Chondrocyte (in vitro differentiated cells): Measurements from ENCODE around the gene RNF149. TPM values are rescaled to one million over a fixed set of nuclear protein-coding genes. Genes with fewer than 3 reads are reported as not detected.
"Not testable (repeated sequence)": the region's sequence is repeated elsewhere in the genome, so short reads cannot be mapped to it uniquely, and the experiment has no call there.

Source experiments
- DNase-seq: peaks from one replicate; pipeline ENCODE4 v3.0.0; 2021; ENCODE audit warnings: mixed read lengths, low spot score
- H3K27ac Mint-ChIP-seq: one replicate; pipeline ENCODE4 v1.8.0; 2021; ENCODE audit warnings: mild to moderate bottlenecking, moderate library complexity, mixed read lengths; ENCODE audit not compliant: unreplicated experiment
- H3K27me3 Mint-ChIP-seq: 2 replicates; pipeline ENCODE4 v1.8.0; 2021; ENCODE audit warnings: low read depth, mixed read lengths
- H3K36me3 Mint-ChIP-seq: 2 replicates; pipeline ENCODE4 v1.8.0; 2021; ENCODE audit warnings: low read depth, mixed read lengths
- H3K4me1 Mint-ChIP-seq: 2 replicates; pipeline ENCODE4 v1.8.0; 2021; ENCODE audit warnings: low read depth, mild to moderate bottlenecking, mixed read lengths
- H3K4me3 Mint-ChIP-seq: one replicate; pipeline ENCODE4 v1.8.0; 2021; ENCODE audit warnings: mild to moderate bottlenecking, moderate library complexity, mixed read lengths; ENCODE audit not compliant: unreplicated experiment
- H3K9me3 Mint-ChIP-seq: 2 replicates; pipeline ENCODE4 v1.8.0; 2021; ENCODE audit warnings: low read depth, mixed read lengths
- CTCF ChIP-seq: fragments of 200-600 bp; sonication (generic); IDR thresholded peaks from 2 replicates; pipeline ENCODE4 v1.5.0; 2021; ENCODE audit warnings: antibody characterized with exemption, mild to moderate bottlenecking, moderate library complexity
- total RNA-seq: library from RNA; stranded (reverse); gene quantifications from 3 replicates; pipeline ENCODE4 v1.2.1, GENCODE V29; 2021

RNF149 gene
- total RNA-seq, 1 donor from 2014 or later, result 26.2 TPM

DNA sequence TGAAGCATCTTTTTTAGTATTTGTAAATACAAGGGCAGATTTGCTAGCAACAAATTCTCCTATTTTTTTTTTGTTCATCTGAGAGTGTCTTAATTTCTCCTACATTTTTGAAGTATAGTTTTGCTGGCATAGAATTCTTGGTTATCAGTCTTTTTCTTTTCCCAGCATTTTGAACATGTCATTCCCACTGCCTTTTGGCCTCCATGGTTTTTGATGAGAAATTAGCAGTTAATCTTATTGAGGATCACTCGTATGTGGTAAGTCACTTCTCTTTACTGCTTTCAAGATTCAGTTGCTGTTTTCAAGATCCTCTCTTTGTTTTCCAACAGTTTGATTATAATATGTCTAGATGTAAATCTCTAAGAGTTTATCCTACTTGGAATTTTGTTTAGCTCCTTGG lies 16.9 kb upstream of the RNF149 start:
- Mint-ChIP-seq H3K4me3 (no peak overlapping the region), H3K36me3 (no peaks in the 10 kb centered on the region), H3K4me1 (no peaks in the 10 kb centered on the region), H3K27ac (no peak overlapping the region), H3K27me3 (peaks cover 4% of the 10 kb centered on the region), H3K9me3 (no peaks in the 10 kb centered on the region)
- TF ChIP-seq CTCF, result no peak
- DNase-seq, result no peak

DNA sequence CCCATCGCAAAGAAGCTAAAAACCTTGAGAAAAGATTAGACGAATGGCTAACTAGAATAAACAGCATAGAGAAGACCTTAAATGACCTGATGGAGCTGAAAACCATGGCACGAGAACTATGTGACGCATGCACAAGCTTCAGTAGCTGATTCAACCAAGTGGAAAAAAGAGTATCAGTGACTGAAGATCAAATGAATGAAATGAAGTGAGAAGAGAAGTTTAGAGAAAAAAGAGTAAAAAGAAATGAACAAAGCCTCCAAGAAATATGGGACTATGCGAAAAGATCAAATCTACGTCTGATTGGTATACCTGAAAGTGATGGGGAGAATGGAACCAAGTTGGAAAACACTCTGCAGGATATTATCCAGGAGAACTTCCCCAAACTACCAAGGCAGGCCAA lies 8.1 kb upstream of the RNF149 start:
- H3K4me3 Mint-ChIP-seq, DNase-seq, H3K9me3 Mint-ChIP-seq, H3K4me1 Mint-ChIP-seq, H3K36me3 Mint-ChIP-seq, H3K27ac Mint-ChIP-seq: not testable (repeated sequence)
- H3K27me3 Mint-ChIP-seq, result peaks cover 31% of the 10 kb centered on the region

DNA sequence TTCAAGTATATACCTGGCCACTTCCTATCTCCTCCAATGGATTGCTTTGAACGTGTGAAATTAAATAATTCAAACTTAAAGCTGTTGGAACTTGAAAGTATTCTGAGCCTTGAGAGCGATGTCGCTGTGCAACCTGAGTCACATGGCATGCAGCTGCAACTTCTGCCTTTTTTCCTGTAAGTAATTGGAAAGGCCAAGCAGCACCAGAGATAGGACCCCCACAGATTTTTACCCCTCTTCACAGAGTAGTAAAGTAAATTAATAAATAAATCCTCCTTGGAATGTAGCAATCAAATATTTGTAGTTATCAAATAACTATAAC lies 3.2 kb upstream of the RNF149 start:
- no peak overlapping the region for H3K4me3 Mint-ChIP-seq
- peaks cover 2% of the 10 kb centered on the region for H3K36me3 Mint-ChIP-seq
- H3K27me3 Mint-ChIP-seq, result peaks cover 5% of the 10 kb centered on the region
- no peak for DNase-seq
- TF ChIP-seq CTCF, result no peak
- peaks cover 3% of the 10 kb centered on the region for H3K9me3 Mint-ChIP-seq
- H3K4me1 Mint-ChIP-seq, result peaks cover 15% of the 10 kb centered on the region
- H3K27ac Mint-ChIP-seq, result no peak overlapping the region

GRCh38 chr2:101310834-101311695 lies 2.6 kb upstream of the RNF149 start:
- TF ChIP-seq CTCF, result no peak
- Mint-ChIP-seq H3K4me1 (peaks cover 21% of the 10 kb centered on the region), H3K27me3 (peaks cover 2% of the 10 kb centered on the region), H3K4me3 (no peak overlapping the region), H3K27ac (no peak overlapping the region), H3K9me3 (no peaks in the 10 kb centered on the region), H3K36me3 (no peaks in the 10 kb centered on the region)
- no peak for DNase-seq

DNA sequence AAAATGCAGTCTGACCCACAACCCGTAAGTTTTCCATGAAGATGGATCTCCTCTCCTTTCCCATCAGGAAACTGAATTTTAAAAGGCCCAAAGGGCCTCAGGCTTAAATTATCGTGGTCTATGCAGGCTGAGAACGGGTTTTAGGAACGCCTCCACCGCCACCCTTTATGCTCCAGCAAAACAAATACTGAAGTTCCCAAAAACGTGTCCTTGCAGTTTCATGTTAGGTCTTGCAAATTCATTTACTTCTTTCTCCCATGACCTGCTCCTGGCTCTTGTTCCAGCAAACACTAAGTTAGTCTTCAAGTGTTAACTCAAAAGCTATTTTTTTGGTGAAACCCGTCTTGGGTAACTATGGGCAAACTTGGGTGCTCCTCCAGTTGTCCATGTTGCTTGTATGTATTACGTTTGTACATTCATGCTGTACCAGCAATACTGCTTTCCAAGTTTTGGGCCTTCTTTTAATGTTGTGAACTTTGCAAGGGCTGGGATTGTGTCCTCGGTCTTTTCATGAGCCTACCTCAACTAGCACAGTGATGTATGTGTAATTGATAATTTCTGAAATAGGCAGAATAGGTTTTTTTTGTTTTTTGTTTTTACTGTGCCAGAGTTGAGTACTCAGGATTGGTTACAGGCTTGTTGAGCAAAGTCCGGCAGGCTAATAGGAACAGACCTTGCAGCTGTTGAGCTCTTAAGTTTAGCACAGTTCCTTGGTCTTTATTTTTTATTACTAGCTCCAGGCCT lies 1.8 kb upstream of the RNF149 start:
- DNase-seq, result no peak
- H3K9me3 Mint-ChIP-seq, result no peaks in the 10 kb centered on the region
- no peak overlapping the region for H3K27ac Mint-ChIP-seq
- TF ChIP-seq CTCF, result no peak
- H3K27me3 Mint-ChIP-seq, result no peaks in the 10 kb centered on the region
- H3K4me1 Mint-ChIP-seq, result peaks cover 29% of the 10 kb centered on the region
- no peak overlapping the region for H3K4me3 Mint-ChIP-seq
- H3K36me3 Mint-ChIP-seq, result no peaks in the 10 kb centered on the region
